Measurements from ENCODE around the gene KEL.

DNA sequence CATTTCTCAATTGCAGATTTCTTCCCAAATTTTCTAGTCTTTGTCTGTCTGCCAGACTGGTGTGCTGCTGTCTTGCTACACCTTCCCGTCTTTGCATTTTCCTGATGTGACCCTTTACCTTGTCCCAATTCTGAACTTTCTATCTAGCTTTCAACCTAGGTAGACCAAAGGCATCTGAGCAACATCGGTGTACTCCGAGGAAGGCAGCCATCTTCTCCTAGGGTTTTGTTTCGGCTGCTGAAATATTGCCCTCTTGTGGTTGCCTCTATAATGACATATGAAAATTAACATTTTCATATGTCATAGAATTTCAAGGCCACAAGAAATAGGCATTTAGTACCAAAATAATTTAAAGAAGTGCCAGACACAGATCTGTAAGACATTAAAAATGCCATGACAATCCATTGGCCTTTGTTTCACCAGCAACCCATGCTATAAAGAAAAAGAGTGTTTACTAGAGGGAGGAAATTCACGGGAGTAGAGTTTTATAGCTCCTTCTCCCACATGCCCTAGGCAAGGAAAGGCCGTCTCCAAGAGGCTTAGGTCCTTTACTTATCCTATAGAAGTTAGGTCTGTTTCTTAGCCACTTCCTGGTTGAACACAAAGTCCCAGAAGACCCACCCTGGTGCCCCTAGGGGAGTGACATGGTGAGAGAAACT lies 41.4 kb upstream of the KEL start:
- TF ChIP-seq, protein P1, sequence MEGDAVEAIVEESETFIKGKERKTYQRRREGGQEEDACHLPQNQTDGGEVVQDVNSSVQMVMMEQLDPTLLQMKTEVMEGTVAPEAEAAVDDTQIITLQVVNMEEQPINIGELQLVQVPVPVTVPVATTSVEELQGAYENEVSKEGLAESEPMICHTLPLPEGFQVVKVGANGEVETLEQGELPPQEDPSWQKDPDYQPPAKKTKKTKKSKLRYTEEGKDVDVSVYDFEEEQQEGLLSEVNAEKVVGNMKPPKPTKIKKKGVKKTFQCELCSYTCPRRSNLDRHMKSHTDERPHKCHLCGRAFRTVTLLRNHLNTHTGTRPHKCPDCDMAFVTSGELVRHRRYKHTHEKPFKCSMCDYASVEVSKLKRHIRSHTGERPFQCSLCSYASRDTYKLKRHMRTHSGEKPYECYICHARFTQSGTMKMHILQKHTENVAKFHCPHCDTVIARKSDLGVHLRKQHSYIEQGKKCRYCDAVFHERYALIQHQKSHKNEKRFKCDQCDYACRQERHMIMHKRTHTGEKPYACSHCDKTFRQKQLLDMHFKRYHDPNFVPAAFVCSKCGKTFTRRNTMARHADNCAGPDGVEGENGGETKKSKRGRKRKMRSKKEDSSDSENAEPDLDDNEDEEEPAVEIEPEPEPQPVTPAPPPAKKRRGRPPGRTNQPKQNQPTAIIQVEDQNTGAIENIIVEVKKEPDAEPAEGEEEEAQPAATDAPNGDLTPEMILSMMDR (IDR thresholded peaks at IDR 0.05), result peak; percentile 52 to 71 (median 66)
- TF ChIP-seq POLR2AphosphoS5 (IDR thresholded peaks at IDR 0.05) (no peak), POLR2A (IDR thresholded peaks at IDR 0.05) (no peak), EP300 (IDR thresholded peaks at IDR 0.05) (no peak)
